Stimulated activated CD4-positive, alpha-beta T cell treated with anti-CD3 and anti-CD28 coated beads, Interleukin-12 subunit alpha, Interleukin-12 subunit beta, amount 100 ng/mL, for 4 hours (primary cell): ENCODE data around the gene SLC25A3.
"Not testable (repeated sequence)": the region's sequence is repeated elsewhere in the genome, so short reads cannot be mapped to it uniquely, and the experiment has no call there.

Source experiments
- DNase-seq: peaks from one replicate; pipeline ENCODE4 v3.0.0-alpha.2; 2020

SLC25A3 gene

DNA sequence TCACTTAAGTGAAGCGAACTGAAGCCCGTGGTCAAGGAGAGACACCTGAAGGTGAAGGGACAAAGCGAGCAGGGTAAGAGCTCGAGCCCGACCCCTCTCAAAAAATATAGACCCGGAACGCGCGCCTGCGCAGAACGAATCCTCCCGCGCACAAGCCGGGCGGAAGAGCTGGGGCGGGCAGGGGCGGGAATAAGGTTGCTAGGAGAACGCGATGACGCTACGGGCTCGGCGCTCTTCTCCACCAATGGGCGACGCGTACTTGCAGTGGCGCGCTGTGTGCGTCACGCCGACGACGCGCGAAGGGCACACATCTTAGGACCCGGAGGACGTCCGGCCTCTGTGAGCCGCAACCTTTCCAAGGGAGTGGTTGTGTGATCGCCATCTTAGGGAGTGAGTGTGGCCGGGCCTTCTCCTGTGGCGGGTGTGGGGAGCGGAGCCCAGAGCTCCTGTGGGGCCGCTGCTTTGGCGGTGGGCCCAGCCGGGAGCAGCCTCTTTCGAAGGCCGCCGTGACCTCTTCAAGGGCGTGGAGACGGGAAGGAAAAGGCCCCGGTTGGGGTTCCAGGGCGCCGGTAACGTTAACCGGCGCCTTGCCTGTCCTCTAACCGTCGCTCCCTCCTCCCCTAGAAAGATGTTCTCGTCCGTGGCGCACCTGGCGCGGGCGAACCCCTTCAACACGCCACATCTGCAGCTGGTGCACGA is at the start of gene SLC25A3:
TSS of gene SLC25A3 (plus strand) at position 336 of the 699 bp plus-strand sequence. CDS start at position 629, 293 bp downstream.
- peak; percentile 93 for DNase-seq

DNA sequence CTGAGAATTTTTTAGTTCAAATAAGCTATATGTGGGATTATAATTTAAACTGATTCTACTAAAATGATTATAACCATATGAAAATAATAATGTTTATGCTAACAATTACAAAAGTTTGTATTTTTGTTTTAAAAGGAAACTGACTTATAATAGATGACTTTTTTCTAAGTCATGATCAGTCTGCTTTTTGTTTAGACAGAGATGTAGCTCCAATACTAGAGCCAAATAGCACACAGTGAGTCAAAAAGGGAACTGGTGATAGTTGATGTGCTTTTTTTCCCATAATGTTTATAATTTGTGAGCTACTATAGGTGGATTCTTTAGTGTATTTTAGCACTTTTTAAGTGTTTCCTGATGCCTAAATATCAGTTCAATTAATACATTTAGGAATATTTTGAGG is 49.8 kb upstream of the SLC25A3 start:
- no peak for DNase-seq

DNA sequence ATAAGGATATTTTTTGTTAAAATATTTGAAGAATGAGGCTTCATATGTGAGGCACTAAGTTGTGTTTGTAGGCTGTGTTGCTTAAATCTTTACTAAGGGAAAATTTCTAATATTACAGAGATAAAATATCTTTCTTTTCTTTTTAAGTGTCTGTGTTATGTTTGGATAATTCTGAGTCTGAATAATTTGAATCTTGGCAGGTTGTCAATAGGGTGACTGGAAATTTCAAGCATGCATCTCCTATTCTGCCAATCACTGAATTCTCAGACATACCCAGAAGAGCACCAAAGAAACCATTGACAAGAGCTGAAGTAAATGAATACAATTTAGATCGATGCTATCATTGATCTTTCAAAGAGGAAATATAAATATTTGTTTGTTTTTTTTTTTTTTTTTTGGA is 48.7 kb upstream of the SLC25A3 start:
- DNase-seq, result no peak

DNA sequence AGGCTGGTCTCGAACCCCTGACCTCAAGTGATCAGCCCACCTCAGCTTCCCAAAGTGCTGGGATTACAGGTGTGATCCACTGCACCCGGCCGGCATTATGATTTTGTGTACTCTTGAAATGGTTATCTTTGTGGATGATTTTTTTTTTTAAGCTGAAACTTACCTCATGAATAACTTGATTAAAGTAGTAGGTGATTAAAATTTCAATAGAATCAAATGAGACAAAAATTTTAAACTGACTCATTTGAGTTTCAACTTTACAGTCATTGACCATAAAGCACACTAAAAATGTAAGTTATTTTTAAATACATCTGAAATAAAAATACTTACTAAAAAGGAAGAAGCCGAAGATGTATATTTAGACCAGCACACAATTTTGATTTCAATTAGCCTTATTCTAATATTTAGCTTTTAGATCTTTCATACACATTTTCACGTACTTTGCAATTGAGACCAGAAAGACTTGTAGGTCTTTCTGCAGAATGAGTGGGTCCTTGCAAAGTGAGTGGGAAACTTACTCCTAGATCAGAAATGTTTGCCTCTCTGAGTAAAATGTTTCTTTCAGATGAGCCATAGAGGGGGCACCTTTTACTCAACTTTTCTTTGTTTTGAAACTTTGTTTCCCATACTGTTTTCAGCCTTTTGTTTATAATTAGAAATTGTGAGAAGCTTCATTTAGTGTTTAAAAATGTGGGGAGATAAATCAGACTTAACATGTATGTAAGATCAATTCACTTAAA is 43.9 kb upstream of the SLC25A3 start:
- no peak for DNase-seq

DNA sequence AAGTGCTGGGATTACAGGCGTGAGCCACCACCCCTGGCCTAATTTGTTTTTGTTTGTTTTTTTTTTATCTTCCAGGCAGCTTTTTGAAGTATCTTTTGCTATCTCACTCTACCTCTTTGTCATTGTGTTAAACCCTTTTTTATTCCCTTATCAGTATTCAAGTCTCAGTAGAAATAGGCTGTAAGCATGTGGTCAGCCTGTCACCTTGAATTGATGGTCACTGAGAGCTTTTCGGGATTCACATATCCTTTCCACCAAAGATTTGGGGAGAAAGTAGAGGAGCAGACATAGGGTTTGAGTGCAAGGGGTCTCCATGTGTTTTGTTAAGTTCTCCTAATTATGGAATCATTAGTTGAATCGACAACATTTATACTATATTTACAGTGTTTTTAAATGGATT is 41.7 kb upstream of the SLC25A3 start:
- no peak for DNase-seq

DNA sequence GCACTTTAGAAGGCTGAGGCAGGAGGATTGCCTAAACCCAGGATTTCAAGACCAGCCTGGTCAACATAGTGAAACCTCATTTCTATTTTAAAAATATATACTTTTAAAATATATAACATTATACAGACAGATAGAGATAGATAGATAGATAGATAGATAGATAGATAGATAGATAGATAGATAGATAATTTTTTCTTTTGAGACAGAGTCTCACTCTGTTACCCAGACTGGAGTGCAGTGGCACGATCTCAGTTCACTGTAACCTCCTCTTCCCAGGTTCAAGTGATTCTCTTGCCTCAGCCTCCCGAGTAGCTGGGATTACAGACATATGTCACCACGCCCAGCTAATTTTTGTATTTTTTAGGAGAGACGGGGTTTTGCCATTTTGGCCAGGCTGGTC is 35.4 kb upstream of the SLC25A3 start:
- not testable (repeated sequence) for DNase-seq

DNA sequence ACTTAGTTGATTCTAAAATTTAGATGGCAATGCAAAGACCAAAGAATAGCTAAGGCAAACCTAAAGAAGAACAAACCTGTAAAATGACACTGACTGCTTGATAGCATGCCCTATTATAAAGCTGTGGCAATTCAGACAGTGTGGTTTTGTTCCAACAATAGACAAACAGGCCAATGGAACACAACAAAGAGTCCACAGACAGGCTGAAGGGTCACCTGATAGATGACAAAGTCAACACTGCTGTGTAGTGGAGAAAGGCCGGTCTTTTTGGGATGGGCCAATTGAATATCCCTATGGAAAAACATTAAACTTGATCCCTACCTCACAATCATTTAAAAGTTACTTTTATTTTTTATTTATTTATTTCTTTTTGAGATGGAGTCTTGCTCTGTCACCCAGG is 33.8 kb upstream of the SLC25A3 start:
- no peak for DNase-seq

DNA sequence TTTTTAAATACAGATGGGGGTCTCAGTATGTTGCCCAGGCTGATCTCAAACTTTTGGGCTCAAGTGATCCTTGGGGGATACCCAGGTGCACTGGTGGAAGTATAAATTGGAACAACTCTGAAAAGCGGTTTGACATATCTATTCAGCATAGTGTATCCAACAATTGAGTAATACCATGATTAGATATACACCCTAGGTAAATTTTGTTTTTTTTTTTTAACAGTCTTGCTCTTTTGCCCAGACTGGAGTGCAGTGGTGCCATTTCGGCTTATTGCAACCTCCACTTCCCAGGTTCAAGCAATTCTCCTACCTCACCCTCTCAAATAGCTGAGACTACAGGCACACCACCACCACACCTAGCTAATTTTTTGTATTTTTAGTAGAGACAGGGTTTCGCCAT is 31.6 kb upstream of the SLC25A3 start:
- no peak for DNase-seq

DNA sequence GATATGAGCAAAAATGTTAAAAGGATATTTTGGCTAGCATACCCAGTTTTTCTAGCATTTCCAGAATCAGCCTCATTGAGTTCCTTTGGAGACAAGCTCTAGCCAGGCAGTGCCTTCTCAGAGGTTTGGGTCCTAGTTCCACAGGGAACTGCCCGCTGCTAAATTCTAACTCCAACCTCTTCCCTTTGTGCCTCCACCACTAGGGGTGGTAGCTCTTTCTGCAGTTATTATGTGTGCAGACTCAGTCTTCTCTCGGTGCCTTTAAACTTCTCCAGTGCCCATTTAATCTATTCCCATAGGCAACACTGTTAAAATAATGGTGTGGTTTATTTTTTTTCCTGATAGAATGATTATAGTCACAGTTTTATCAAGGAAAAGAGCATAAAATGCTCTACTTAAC is 21.5 kb upstream of the SLC25A3 start:
- no peak for DNase-seq

DNA sequence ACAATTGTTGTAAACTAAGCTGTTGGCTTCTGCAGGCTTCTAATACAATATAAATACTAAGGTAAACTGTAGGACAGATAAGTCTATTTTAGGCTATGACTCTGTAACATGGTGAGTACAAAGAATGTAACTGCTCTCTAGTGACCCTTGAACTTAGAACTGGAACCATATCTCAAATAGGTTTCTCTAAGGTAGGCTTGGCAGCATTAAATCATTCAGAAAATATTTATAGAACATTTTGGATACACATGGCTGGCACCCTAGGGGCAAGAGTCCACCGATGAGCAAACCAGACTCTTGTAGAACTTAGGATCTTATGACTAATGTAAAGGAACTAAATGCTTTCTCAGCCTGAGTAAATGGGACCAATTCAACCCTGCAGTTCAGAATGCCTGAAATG is 19.4 kb upstream of the SLC25A3 start:
- DNase-seq, result no peak

DNA sequence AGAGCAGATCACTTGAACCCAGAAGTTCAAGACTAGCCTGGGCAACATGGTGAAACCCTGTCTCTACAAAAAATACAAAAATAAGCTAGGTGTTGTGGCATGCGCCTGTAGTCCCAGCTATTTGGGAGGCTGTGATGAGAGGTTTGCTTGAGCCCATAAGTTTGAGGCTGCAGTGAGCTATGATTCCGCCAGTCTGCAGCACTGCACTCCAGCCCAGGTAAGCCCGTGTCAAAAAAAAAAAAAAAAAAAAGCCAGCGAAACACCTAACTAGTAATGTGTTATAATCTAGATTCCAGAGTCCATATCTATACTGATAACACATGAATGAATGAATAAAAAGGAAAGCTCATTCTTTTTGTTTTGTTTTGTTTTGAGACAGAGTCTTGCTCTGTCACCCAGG is 18.5 kb upstream of the SLC25A3 start:
- DNase-seq, result no peak

DNA sequence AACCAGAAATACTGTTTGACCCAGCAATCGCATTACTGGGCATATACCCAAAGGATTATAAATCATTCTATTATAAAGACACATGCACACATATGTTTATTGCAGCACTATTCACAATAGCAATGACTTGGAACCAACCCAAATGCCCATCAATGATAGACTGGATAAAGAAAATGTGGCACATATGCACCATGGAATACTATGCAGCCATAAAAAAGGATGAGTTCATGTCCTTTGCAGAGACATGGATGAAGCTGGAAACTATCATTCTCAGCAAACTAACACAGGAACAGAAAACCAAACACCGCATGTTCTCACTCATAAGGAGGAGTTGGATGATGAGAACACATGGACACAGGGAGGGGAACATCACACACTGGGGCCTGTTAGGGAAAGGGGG is 16.7 kb upstream of the SLC25A3 start:
- DNase-seq, result not testable (repeated sequence)

DNA sequence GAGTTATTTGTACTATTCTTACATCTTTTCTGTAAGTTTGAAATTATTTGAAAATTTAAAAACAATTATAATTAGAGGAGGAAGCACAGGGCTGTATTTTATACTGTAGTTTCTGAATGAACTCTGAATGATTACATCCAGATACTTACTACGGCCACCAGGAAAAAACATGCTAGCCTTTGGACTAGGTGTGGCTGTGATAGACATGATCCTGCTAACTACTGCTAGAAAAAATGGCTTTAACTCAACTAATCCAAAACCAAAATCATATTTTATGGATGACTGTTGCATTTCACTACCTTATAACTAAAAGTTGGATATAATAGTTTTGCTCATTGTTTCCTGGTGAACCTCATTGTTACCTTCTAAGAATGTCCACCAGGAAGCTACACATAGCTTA is 15.1 kb upstream of the SLC25A3 start:
- no peak for DNase-seq

DNA sequence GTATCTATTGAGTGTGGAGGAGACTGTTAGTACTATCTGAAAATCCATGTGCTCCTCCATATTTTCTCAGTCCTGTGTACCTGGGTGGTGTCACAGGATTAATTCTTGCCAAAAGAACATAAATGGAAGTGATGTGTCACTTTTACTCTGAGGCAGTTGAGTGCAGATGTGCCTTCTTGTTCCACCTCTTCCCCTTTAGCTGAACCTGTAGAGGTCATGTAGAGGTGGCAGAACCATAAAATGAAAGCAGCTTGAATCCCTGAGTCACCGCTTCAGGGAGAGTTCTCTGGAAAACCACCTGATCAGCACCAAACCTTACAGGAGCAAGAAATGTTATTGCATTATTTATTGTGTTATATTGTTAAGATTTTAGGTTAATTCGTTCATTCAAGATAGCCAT is 14.7 kb upstream of the SLC25A3 start:
- DNase-seq, result no peak

DNA sequence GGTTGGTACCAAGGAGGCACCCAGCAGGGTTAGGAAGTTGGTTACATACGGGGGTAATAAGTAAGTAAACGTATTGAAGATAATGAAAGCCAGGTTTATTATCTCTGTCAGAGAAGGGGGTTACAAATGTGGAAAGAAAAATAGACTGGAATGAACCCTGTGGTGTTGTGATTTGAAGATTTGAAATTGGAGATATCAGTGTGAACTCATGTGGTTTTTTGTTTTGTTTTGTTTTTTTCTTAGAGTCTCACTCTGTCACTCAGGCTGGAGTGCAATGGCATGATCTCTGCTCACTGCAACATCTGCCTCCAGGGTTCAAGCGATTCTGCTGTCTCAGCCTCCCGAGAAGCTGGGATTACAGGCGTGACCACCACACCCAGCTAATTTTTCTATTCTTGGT is 14.1 kb upstream of the SLC25A3 start:
- no peak for DNase-seq

DNA sequence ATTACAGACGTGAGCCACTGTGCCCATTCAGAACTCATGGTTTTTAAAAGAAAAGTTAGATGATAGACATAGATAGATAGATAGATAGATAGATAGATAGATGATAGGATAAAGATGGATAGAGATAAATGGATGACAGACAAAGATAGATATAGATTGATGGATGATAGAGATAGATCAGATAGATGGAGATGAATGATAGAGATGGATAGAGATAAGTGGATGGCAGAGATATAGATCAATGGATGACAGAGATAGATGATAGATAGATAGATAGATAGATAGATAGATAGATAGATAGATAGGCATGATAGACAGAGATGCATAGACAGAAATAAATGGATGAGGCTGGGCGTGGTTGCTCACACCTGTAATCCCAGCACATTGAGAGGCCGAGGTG is 13.7 kb upstream of the SLC25A3 start:
- no peak for DNase-seq

DNA sequence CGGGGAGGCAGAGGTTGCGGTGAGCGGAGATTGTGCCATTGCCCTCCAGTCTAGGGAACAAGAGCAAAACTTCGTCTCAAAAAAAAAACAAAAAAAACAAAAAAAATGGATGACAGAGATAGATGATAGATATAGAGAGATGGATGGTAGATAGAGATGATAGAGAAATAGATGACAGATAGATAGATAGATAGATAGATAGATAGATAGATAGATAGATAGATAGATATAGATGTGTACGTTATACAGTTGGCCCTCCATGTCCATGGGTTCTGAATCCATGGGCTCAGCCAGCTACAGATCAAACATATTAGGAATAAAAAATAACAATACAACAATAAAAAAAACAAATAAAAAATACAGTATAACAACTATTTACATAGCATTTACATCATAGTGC is 12.8 kb upstream of the SLC25A3 start:
- no peak for DNase-seq

DNA sequence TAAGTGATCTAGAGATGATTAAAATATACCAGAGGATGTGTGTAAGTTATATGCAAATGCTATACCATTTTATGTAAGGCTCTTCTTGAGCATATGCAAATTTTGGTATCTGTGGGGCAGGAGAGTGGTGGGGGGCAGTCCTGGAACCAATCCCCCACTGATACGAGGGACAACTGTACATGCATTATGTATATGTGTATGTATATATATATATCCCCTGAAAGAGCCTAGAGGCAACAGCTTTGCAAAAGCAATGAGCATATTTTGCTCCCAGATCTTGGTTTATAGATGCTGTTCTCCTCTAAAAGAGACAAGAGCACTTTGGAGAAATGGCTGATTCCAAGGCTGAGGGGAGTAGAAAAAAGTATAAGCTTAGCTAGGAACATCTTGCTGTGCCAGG is 12.4 kb upstream of the SLC25A3 start:
- DNase-seq, result no peak

DNA sequence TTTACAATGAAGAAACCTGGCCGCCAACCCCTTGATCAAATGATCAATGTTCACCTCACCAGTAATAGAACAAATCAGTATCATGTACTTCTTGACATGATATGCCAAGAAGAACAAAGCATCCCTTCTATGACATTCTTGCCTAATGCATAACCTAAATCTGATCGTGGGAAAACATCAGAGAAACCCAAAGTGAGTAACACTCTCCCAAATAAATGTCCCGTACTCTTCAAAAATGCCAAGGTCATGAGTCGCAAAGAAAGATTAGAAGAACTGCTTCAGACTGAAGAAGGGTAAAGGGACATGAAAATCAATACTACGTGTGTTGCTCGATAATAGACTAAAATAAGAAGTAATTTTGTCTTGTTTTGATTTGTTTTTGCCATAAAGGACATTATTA is 11.4 kb upstream of the SLC25A3 start:
- no peak for DNase-seq

DNA sequence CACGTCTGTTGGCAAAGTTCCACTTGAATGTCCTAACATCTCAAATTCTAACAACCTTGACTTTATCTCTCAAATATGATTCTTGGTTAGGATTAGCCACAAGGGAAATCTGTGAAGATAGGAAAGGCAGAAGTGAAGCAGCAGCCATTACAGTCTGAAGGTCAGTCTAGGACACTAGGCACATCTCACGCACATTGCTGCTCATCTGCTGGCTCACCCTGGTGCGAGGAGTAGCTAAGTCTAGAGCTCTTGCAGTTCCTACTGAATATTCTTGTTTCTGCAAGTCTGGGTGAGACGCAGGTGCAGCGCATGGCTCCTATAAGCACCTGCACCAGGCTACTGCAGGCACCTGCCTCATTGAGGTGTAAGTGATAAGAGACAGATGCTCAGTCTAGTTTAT is 6.4 kb upstream of the SLC25A3 start:
- DNase-seq, result no peak

DNA sequence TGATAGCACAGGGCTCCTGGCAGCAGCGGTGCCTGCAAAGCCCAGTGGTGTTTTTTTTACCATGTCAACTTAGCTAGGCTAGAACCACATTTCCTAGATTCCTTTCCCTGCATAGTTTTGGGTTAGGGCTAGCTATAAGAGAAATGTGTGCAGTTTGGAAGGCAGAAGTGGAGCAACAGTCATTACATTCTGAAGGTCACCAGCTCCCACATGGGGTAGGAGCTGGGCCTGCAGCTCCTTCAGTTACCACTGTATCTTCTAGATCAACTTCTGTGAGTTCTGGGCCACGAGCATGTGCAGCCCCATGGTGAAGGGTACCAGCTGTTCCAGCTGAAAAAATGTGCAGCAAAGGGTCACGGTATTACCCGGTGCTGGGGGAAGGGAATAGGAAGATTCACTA is 2.3 kb upstream of the SLC25A3 start:
- no peak for DNase-seq

DNA sequence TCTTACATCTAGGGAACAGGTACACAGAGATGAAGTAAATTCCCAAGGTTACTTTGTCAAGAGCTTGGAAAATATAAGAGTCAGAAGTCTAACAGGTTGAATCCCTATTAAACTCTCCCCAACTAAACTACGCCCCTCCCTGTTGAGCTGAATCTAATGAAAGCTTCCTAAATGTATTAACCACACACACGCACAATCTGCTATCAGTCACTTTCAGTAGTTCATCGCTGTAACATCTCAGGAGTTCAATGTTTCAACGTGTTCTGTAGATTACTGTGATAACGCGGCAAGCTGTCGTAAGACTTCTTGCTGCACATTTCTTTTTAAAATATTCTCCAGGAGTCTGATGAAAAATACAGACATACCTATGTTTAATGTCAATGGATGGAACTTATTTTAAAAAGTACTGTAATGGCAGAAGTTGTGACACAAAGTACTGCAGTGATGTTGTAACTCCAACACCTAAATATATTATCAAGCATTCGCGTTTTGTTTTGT is 612 bp upstream of the SLC25A3 start:
- DNase-seq, result no peak

DNA sequence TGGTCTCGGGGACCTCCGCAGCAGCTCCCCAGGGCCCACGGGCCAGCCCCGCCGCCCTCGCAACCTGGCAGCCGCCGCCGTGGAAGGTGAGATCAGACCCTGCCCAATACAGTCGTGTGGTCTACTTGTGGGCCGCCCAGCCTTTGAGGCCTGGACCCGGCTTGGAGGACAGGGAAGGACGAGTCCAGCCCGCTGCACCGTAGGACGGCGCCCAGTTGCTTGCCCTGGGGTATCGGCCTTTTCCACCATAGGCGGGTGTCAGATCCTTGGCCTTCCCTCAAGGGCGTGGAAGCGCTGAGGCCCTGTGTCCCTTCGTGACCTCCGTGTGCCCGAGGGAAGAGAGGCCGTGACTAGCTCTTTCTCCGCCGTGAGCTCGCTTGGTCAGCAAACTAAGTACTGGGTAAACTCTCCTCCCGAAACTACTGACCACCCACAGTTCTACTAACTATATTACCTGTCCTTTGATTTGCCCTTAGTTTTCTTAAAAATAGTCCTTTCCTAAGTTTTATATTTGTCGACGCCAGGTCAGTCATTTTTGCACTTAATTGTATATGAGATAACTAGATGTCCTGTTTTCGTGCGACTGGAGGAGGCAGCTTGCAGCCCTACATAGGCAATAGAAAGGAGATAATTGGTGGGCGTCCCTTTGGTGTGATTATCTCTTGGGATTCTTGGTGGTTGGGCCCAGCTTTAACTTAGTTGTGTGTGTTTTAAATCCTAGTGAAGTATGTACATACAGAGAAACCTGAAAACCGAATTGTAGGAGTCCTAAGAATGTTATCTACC is 757 bp downstream of the SLC25A3 start:
- no peak for DNase-seq
